ENCODE measurements around the gene NUP188.

- no peak for TF ChIP-seq POLR2AphosphoS5 (IDR thresholded peaks at IDR 0.05; ENCODE audit: low read length)
- no peak for TF ChIP-seq TCF12 (IDR thresholded peaks at IDR 0.05; ENCODE audit: low read depth, low read length)
Observed at GRCh38 chr9:129023908-129024233, 76.4 kb downstream of the NUP188 start.

All from GM12878 (cell line).